Ovary (tissue), 3 donors: ENCODE measurements around the gene FBXW2.

Experiments
- CTCF ChIP-seq, 3 donors: fragments of 450-650 bp in 2 of 3; fragments of 200-600 bp in 1 of 3; IDR thresholded peaks; one replicate each; pipeline versions ENCODE4 v1.5.1 to v1.8.0; 2016 to 2022; ENCODE audit warnings: antibody characterized with exemption in 3 of 3, mild to moderate bottlenecking in 1 of 3
- POLR2A ChIP-seq: fragments of 450-650 bp; IDR thresholded peaks from one replicate; pipeline ENCODE4 v1.6.1; 2017; ENCODE audit warnings: antibody characterized with exemption, mild to moderate bottlenecking, moderate library complexity
- donor health status: DM: no; HTN: no; CAD: no.

- no peak for TF ChIP-seq POLR2A
- TF ChIP-seq CTCF (IDR thresholded peaks at IDR 0.05), result no peak
Measured at GRCh38 chr9:120779227-120779626, 14.0 kb downstream of the FBXW2 start.
